HCT116 (cell line): ENCODE measurements around the gene RASAL2. TPM values are rescaled to one million over a fixed set of nuclear protein-coding genes. Genes with fewer than 3 reads are reported as not detected.
A peak's percentile ranks its signal among the peaks of the same experiment; 100 is the strongest.

Experiments
- ATAC-seq: fragments of 200-7000 bp; cut with Tn5 transposase; 2 replicates; pipeline ENCODE4 v1.9.1; 2020; ENCODE audit warnings: mild to moderate bottlenecking, moderate library complexity
- BruUV-seq: library from RNA; stranded (reverse); fragments of 400-500 nt; replicated peaks from 2 replicates; lab custom pipeline; 2021; lab: Mats Ljungman, UMichigan
- CTCF ChIA-PET: fragments of 300-600 bp; sonication (Branson Sonifier 250); formaldehyde crosslinking; loops from one replicate; lab custom pipeline; 2021; ENCODE audit warnings: antibody characterized with exemption; lab: Charles Lee
- POLR2A ChIA-PET: fragments of 300-600, 350-600 bp; sonication (Branson Sonifier 250); formaldehyde crosslinking; loops from one replicate; lab custom pipeline; 2021; ENCODE audit warnings: antibody characterized with exemption; lab: Charles Lee
- RAD21 ChIA-PET, 2 experiments: fragments of 300-600 bp; sonication (Branson Sonifier 250); formaldehyde crosslinking; loops; one replicate each; lab custom pipeline; 2023; ENCODE audit warnings: low total read pairs in 2 of 2; ENCODE audit not compliant: uncharacterized antibody in 2 of 2, unreplicated experiment in 2 of 2, low non-redundant PET in 1 of 2; lab: Charles Lee
- DNase-seq: peaks from one replicate; pipeline ENCODE4 v3.0.0-alpha.2; 2010; ENCODE audit warnings: low read depth, low spot score
- H2AFZ ChIP-seq: fragments of 200-600 bp; shearing (Covaris generic), sonication (generic); 2 replicates; pipeline ENCODE4 v1.6.1; 2017; ENCODE audit warnings: low read depth, mixed run types, mixed read lengths, antibody characterized with exemption, low read length; ENCODE audit not compliant: poor library complexity, severe bottlenecking
- H3K27ac ChIP-seq: 2 replicates; pipeline ENCODE4 v1.5.1; 2012; ENCODE audit warnings: low read depth, low read length
- H3K27me3 ChIP-seq: fragments of 200-600 bp; sonication (generic); 2 replicates; pipeline ENCODE4 v1.6.1; 2016; ENCODE audit warnings: mixed run types, low read length, mixed read lengths; ENCODE audit not compliant: insufficient read depth
- H3K36me3 ChIP-seq, 2 experiments: fragments of 200-500 bp in 1 of 2; fragments of 200-600 bp in 1 of 2; sonication (Bioruptor generic) in 1 of 2; sonication (generic) in 1 of 2; 2 replicates each; pipeline versions ENCODE4 v1.5.1 to v1.6.1; 2014 to 2016; ENCODE audit warnings: low read length in 2 of 2, inconsistent platforms in 1 of 2, mixed read lengths in 1 of 2, mixed run types in 1 of 2; ENCODE audit not compliant: insufficient read depth in 2 of 2, control insufficient read depth in 1 of 2
- H3K4me1 ChIP-seq, 2 experiments: fragments of 200-600 bp in 1 of 2; sonication (generic) in 1 of 2; 2 replicates each; pipeline versions ENCODE4 v1.5.1 to v1.6.1; 2012 to 2017; ENCODE audit warnings: low read length in 2 of 2, inconsistent platforms in 1 of 2, mild to moderate bottlenecking in 1 of 2, mixed read lengths in 1 of 2, mixed run types in 1 of 2, moderate library complexity in 1 of 2; ENCODE audit not compliant: insufficient read depth in 2 of 2, control insufficient read depth in 1 of 2
- H3K4me2 ChIP-seq: fragments of 200-600 bp; sonication (generic); 2 replicates; pipeline ENCODE4 v1.6.1; 2017; ENCODE audit warnings: mixed run types, low read length, mixed read lengths
- H3K4me3 ChIP-seq, 2 experiments: fragments of 200-600 bp in 1 of 2; sonication (generic) in 1 of 2; replicated peaks in 1 of 2; 2 replicates each; pipeline ENCODE4 v1.5.1; 2011 to 2016; ENCODE audit warnings: low read length in 2 of 2, control low read depth in 1 of 2, low read depth in 1 of 2, mild to moderate bottlenecking in 1 of 2, mixed read lengths in 1 of 2, mixed run types in 1 of 2
- H3K79me2 ChIP-seq: fragments of 200-600 bp; sonication (generic); 2 replicates; pipeline ENCODE4 v1.6.1; 2017; ENCODE audit warnings: mild to moderate bottlenecking, mixed run types, low read length, moderate library complexity, mixed read lengths; ENCODE audit not compliant: insufficient read depth
- H3K9ac ChIP-seq: fragments of 200-600 bp; sonication (generic); 2 replicates; pipeline ENCODE4 v1.6.1; 2016; ENCODE audit warnings: low read length, mixed read lengths
- H3K9me2 ChIP-seq: fragments of 200-600 bp; sonication (generic), shearing (Covaris generic); 2 replicates; pipeline ENCODE4 v1.6.1; 2017; ENCODE audit warnings: mixed run types, mild to moderate bottlenecking, moderate library complexity; ENCODE audit not compliant: insufficient read depth
- H3K9me3 ChIP-seq, 2 experiments: fragments of 200-500 bp in 1 of 2; fragments of 200-600 bp in 1 of 2; sonication (Bioruptor generic) in 1 of 2; sonication (generic) in 1 of 2; 2 replicates each; pipeline ENCODE4 v1.6.1; 2014 to 2017; ENCODE audit warnings: low read length in 2 of 2, mixed read lengths in 2 of 2, inconsistent platforms in 1 of 2, low read depth in 1 of 2, mild to moderate bottlenecking in 1 of 2, mixed run types in 1 of 2, moderate library complexity in 1 of 2; ENCODE audit not compliant: control insufficient read depth in 1 of 2, insufficient read depth in 1 of 2
- H4K20me1 ChIP-seq: fragments of 200-600 bp; sonication (generic), shearing (Covaris generic); 2 replicates; pipeline ENCODE4 v1.6.1; 2017; ENCODE audit warnings: mixed run types, mild to moderate bottlenecking, moderate library complexity; ENCODE audit not compliant: insufficient read depth
- CBX3 ChIP-seq: IDR thresholded peaks from 2 replicates; pipeline ENCODE4 v1.6.1; 2012; ENCODE audit warnings: low read depth
- CEBPB ChIP-seq: IDR thresholded peaks from 2 replicates; pipeline ENCODE4 v1.6.1; 2012; ENCODE audit warnings: low read depth
- ELF1 ChIP-seq: IDR thresholded peaks from 2 replicates; pipeline ENCODE4 v1.6.1; 2012; ENCODE audit warnings: low read depth, borderline replicate concordance
- EZH2phosphoT487 ChIP-seq: fragments of 200-600 bp; IDR thresholded peaks from 2 replicates; pipeline ENCODE4 v1.6.1; 2018; ENCODE audit warnings: antibody characterized with exemption, borderline replicate concordance
- FOSL1 ChIP-seq: IDR thresholded peaks from 2 replicates; pipeline ENCODE4 v1.6.1; 2012; ENCODE audit warnings: low read depth
- JUND ChIP-seq: IDR thresholded peaks from 2 replicates; pipeline ENCODE4 v1.6.1; 2012
- MAX ChIP-seq: IDR thresholded peaks from 2 replicates; pipeline ENCODE4 v1.6.1; 2012
- POLR2AphosphoS5 ChIP-seq: IDR thresholded peaks from 2 replicates; pipeline ENCODE4 v1.6.1; 2011; ENCODE audit warnings: mild to moderate bottlenecking, low read depth, low read length, moderate library complexity
- RAD21 ChIP-seq: IDR thresholded peaks from 2 replicates; pipeline ENCODE4 v1.6.1; 2012; ENCODE audit warnings: low read depth, mild to moderate bottlenecking
- SIN3A ChIP-seq: IDR thresholded peaks from 2 replicates; pipeline ENCODE4 v1.6.1; 2012; ENCODE audit warnings: low read depth
- TCF7L2 ChIP-seq: IDR thresholded peaks from 2 replicates; pipeline ENCODE4 v1.7.0; 2011; ENCODE audit warnings: borderline replicate concordance, inconsistent platforms; ENCODE audit not compliant: insufficient read depth, insufficient read length; ENCODE audit errors: extremely low read depth
- ZFX ChIP-seq: fragments of 450-650 bp; IDR thresholded peaks from 2 replicates; pipeline ENCODE4 v1.6.1; 2017
- ZNF274 ChIP-seq: fragments of 200-500 bp; sonication (Bioruptor generic); IDR thresholded peaks from 2 replicates; pipeline ENCODE4 v1.6.1; 2014; ENCODE audit warnings: mild to moderate bottlenecking, low read depth, low read length, inconsistent platforms
- intact Hi-C: fragments of 100-400 bp; cut with micrococcal nuclease; formaldehyde crosslinking; loops from 2 replicates; pipeline ENCODE4 v1.10.0; 2022
- total RNA-seq: library from RNA; stranded (reverse); gene quantifications from one replicate; pipeline ENCODE4 v1.2.1, GENCODE V29; 2021; ENCODE audit not compliant: unreplicated experiment
- TF ChIP-seq, protein P1 (sequence below), 3 experiments: fragments of 200-600 bp in 1 of 3; sonication (generic) in 1 of 3; IDR thresholded peaks in 2 of 3; conservative IDR thresholded peaks in 1 of 3; 2 replicates each; pipeline ENCODE4 v1.5.1; 2012 to 2017; ENCODE audit warnings: low read depth in 2 of 3, low read length in 2 of 3, antibody characterized with exemption in 1 of 3, borderline replicate concordance in 1 of 3, control low read depth in 1 of 3, mild to moderate bottlenecking in 1 of 3, mixed read lengths in 1 of 3, mixed run types in 1 of 3, moderate library complexity in 1 of 3; ENCODE audit not compliant: insufficient read depth in 1 of 3
- TF ChIP-seq, protein P2 (sequence below): IDR thresholded peaks from 2 replicates; pipeline ENCODE4 v1.6.1; 2012; ENCODE audit warnings: low read depth

Gene RASAL2
- total RNA-seq, 1 experiment from 2014 or later = 11.7 TPM

GRCh38 chr1:178518894-178519293 lies 425.0 kb downstream of the RASAL2 start:
- BruUV-seq = no TSS peak
- Histone ChIP-seq H3K9me2 (no peaks in the 10 kb centered on the region), H2AFZ (peak overlapping the region; percentile 12), H3K27ac (no peak overlapping the region), H3K79me2 (no peaks in the 10 kb centered on the region), H3K27me3 (no peaks in the 10 kb centered on the region), H3K9me3 (no peaks in the 10 kb centered on the region), H3K4me3 (no peak overlapping the region), H4K20me1 (no peaks in the 10 kb centered on the region), H3K4me2 (no peak overlapping the region), H3K9ac (no peak overlapping the region), H3K4me1 (no peaks in the 10 kb centered on the region), H3K36me3 (no peaks in the 10 kb centered on the region)
- ChIA-PET RAD21 (no interaction called here), CTCF (no interaction called here), POLR2A (no interaction called here)
- no peak for ATAC-seq
- intact Hi-C loops = no loop called here
- TF ChIP-seq POLR2AphosphoS5 = no peak
- no peak for TF ChIP-seq ELF1
- TF ChIP-seq EZH2phosphoT487 = no peak
- TF ChIP-seq, protein P1, sequence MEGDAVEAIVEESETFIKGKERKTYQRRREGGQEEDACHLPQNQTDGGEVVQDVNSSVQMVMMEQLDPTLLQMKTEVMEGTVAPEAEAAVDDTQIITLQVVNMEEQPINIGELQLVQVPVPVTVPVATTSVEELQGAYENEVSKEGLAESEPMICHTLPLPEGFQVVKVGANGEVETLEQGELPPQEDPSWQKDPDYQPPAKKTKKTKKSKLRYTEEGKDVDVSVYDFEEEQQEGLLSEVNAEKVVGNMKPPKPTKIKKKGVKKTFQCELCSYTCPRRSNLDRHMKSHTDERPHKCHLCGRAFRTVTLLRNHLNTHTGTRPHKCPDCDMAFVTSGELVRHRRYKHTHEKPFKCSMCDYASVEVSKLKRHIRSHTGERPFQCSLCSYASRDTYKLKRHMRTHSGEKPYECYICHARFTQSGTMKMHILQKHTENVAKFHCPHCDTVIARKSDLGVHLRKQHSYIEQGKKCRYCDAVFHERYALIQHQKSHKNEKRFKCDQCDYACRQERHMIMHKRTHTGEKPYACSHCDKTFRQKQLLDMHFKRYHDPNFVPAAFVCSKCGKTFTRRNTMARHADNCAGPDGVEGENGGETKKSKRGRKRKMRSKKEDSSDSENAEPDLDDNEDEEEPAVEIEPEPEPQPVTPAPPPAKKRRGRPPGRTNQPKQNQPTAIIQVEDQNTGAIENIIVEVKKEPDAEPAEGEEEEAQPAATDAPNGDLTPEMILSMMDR (IDR thresholded peaks at IDR 0.05 in 2 of 3, conservative IDR thresholded peaks at IDR 0.05 in 1 of 3; ENCODE audit: borderline replicate concordance in 1 of 3, insufficient read depth in 1 of 3, low read depth in 2 of 3, low read length in 2 of 3) = no peak
- TF ChIP-seq MAX = no peak
- no peak for TF ChIP-seq RAD21
- TF ChIP-seq TCF7L2 = no peak
- TF ChIP-seq CBX3 = no peak
- no peak for TF ChIP-seq JUND
- TF ChIP-seq ZNF274 = no peak
- TF ChIP-seq, protein P2, sequence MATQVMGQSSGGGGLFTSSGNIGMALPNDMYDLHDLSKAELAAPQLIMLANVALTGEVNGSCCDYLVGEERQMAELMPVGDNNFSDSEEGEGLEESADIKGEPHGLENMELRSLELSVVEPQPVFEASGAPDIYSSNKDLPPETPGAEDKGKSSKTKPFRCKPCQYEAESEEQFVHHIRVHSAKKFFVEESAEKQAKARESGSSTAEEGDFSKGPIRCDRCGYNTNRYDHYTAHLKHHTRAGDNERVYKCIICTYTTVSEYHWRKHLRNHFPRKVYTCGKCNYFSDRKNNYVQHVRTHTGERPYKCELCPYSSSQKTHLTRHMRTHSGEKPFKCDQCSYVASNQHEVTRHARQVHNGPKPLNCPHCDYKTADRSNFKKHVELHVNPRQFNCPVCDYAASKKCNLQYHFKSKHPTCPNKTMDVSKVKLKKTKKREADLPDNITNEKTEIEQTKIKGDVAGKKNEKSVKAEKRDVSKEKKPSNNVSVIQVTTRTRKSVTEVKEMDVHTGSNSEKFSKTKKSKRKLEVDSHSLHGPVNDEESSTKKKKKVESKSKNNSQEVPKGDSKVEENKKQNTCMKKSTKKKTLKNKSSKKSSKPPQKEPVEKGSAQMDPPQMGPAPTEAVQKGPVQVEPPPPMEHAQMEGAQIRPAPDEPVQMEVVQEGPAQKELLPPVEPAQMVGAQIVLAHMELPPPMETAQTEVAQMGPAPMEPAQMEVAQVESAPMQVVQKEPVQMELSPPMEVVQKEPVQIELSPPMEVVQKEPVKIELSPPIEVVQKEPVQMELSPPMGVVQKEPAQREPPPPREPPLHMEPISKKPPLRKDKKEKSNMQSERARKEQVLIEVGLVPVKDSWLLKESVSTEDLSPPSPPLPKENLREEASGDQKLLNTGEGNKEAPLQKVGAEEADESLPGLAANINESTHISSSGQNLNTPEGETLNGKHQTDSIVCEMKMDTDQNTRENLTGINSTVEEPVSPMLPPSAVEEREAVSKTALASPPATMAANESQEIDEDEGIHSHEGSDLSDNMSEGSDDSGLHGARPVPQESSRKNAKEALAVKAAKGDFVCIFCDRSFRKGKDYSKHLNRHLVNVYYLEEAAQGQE = no peak
- no peak for TF ChIP-seq ZFX
- TF ChIP-seq CEBPB = no peak
- TF ChIP-seq FOSL1 = no peak
- no peak for TF ChIP-seq SIN3A
- no peak for DNase-seq
